HG03520 (cell line): Measurements from ENCODE around the gene GGTLC2.
"Not testable (repeated sequence)": the region's sequence is repeated elsewhere in the genome, so short reads cannot be mapped to it uniquely, and the experiment has no call there.

Experiments
- ATAC-seq: cut with Tn5 transposase; IDR thresholded peaks from one replicate; pipeline ENCODE4 v1.9.1; 2021; ENCODE audit warnings: mild to moderate bottlenecking, moderate library complexity; ENCODE audit not compliant: unreplicated experiment

Gene GGTLC2

GRCh38 chr22:22644314-22644713, at the start of gene GGTLC2:
GGTLC2 (plus strand) TSS chr22:22644614; CDS start chr22:22646346, 1,732 bp downstream.
- ATAC-seq = not testable (repeated sequence)

DNA sequence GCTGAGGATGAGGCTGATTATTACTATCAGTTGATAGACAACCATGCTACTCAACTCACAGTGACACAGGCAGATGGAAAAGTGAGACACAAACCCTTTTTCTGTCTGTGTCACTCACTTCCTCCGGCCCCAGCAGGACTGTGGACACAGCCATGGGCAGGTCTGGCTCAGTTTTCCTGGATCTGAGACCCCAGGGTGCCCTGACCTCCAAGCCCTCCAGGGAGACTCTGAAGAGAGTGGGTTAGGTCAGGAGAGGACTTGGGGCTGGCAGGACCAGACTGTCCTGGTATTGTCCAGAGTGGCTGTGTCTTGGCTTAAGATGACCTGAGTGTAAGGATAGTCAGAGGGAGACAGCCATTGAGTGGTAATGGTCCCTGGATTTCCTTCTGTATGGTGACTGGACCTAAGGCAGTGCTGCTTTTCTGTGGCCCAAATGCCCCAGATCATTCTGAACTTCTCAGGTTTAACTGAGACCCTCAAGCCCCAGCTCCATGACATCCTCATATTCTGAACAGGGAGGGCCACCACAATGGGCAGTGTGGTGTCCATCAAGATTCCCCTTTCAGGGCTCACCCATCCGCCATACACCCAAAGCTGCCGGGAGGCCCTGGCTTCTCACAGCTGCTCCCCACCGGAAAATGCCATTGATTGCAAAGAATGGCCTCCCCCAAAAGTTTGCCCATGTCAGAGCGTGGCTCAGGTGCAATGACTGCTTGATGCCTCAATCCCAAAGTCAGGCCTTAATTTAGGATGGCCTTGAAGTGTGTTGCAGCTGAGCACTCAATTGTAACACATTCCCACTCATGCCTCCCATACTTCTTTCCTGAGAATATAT, 49.2 kb upstream of the GGTLC2 start:
- ATAC-seq = no peak

GRCh38 chr22:22598144-22598543, 46.3 kb upstream of the GGTLC2 start:
- no peak for ATAC-seq

- ATAC-seq = no peak
Measured at GRCh38 chr22:22599248-22599647, 45.2 kb upstream of the GGTLC2 start.

DNA sequence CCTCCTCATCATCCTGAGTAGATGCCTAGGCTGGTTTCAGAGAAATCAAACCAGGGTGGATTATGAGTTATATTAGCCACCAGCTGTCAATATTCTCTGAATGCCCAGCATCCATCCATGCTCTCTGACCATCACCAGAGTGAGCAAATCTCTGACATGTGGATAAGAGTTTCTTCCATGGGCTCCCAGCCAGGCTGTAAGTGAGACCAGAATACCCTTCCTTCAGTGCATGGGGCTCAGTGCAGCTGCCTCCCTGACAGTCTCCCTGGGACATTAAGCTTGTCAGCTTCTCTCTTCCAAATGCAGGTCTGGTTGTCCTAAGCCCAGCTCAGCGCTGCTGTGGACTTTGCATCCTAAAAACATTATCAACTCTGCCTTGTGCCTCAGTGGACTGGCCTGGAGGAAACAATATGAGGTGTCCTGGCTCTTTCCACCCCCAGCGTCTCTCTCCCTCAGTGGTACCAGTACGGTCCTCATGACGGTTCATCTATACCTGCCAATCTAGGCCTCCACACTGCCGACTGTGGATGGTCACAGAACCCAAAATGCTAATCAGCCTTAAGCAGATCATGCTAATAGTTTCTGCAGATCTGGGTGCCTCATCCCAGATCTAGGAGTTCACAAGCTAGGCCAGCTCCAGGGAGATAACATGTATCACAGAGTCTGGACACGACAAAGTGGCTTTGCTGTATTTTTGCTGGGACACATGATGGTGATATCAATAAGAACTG, 43.7 kb upstream of the GGTLC2 start:
- no peak for ATAC-seq

GRCh38 chr22:22603470-22603947, 40.9 kb upstream of the GGTLC2 start:
- ATAC-seq = no peak

DNA sequence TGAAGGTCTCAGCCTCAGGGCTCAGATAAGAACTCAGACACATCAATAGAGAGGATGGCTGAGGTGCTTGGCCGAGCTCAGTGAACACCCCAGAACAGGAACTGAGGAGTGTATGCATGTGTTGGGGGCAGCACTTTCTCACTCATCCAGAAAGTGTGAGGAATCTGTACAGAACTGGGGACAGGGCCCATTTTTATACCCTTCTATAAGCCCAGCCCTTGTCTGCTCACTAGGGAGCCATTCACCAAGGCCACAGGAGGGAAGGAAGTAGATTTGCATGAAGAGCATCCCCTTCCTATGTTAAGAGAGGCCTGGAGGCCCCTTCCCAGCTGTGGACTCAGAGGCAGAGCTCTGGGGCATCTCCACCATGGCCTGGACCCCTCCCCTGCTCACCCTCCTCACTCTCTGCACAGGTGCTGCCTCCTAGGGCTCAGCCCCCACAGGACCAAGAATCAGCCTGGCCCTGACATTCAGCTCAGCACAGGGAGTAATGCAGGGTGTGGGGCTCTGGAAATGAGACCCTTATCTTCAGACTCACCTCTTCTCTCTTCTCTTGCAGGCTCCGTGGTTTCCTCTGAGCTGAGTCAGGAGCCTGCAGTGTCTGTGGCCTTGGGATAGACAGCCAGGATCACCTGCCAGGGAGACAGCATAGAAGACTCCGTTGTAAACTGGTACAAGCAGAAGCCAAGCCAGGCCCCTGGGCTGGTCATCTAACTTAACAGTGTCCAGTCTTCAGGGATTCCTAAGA, 39.9 kb upstream of the GGTLC2 start:
- ATAC-seq = no peak

DNA sequence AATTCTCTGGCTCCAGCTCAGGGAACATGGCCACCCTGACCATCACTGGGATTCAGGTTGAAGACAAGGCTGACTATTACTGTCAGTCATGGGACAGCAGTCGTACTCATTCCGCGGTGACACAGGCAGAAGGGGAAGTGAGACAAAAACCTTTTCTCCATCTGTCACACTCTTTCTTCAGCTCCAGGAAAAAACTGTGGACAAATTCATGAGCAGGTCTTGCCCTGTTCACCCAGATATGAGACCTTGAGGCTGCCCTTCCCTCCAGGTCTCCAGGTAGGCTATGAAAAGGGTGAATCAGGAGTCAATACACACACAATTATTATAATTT, 39.4 kb upstream of the GGTLC2 start:
- no peak for ATAC-seq

DNA sequence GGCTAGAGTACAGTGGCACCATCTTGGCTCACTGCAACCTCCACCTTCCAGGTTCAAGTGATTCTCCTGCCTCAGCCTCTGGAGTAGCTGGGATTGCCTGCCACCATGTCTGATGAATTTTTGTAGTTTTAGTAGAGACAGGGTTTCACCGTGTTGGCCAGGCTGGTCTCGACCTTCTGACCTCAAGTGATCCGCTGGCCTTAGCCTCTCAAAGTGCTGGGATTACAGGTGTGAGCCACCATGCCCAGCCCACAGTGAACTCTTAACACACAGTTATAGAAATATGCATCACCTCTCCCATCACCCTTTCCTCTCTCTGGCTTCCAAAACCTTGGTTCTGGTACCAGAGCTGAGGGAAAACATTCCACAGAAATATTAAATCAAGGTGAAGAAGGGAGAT, 36.4 kb upstream of the GGTLC2 start:
- ATAC-seq = not testable (repeated sequence)

DNA sequence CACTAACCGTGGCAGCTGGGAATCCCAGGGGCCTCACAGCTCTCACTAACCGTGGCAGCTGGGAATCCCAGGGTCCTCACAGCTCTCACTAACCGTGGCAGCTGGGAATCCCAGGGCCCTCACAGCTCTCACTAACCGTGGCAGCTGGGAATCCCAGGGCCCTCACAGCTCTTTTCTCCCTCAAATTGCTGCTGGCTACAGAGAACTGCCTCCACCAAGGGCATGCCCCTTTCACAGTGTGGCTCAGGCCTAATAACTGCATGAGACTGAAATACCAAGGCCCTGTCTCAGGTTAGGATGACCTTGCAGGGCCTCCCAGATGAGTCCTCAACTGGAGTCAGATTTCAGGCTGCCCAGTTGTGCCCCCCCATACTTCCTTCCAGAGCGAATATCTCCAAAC, 35.1 kb upstream of the GGTLC2 start:
- ATAC-seq = no peak

DNA sequence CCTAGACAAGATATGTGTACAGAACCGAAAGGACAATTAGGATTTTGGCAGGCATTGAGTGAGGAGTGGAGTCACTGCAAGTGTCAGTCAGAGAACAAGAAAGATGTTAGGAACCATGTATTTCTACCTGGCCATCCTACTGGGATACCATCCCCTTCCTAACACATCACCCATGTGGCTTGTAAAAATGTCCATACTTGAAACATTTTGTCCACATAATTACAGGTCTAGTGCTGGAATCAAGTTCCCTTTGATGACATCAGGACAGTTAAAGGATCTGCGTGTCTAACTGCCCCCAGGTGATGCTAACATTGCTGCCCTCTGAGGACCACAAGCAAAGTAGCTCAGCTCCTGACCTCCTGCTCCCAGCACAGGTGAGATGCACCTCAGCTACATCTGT, 31.9 kb upstream of the GGTLC2 start:
- no peak for ATAC-seq

DNA sequence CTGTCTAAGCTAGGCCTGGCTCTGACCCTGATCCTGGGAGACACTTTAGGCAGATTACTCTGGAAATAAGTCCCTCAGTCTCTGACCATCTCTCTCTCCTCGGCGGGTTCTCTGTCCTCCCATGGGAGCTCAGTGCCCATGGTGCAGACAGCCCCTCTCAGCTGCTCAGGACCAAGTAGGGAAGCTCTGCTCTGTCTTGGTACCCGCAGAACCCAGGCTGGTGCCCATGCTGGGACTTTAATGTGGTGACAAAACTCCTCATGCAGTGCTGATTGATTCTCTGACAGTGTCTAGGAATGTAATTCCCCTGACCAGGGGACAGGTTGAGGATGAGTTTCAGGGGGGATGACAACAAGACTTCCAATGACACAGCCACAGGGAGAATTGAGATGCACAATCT, 30.3 kb upstream of the GGTLC2 start:
- ATAC-seq = no peak

DNA sequence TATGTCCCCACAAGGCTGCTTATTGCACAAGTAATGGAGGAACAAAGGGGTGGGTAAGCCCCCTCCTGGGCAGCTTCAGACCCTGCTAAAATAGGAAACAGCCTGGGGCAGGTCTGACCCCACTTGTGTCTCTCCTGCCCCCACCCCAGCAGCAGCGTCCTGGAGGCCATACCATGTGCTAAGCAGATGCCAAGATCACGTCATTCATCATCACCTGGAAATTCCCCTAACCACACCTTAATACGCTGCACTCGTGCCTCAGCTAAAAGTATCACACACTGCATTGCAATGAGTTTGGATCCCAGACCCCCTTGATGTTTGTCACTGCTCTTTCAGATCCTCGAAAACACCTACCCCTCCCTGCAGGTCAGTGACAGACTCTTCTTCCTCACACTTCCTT, 27.8 kb upstream of the GGTLC2 start:
- no peak for ATAC-seq

DNA sequence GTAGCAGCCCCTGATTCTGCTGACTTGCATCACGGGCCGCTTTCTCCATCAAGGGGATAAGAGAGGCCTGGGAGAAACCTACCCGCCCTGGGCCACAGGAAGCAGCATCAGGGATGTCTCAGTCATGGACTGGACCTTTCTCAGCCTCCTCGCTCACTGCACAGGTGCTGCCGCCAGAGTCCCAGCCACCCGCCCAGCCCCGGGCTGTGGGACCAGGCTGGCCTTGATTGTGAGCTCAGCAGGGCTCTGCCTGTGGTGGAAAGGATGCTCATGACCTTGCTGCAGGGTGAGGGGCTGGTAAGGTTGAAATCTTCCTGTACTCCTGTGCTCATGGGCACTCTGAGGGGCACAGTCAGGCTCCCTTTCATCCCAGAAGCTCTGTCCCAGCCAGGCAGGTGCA, 26.0 kb upstream of the GGTLC2 start:
- no peak for ATAC-seq

GRCh38 chr22:22618923-22619322, 25.5 kb upstream of the GGTLC2 start:
- ATAC-seq = no peak

GRCh38 chr22:22619765-22620414, 24.5 kb upstream of the GGTLC2 start:
- no peak for ATAC-seq

DNA sequence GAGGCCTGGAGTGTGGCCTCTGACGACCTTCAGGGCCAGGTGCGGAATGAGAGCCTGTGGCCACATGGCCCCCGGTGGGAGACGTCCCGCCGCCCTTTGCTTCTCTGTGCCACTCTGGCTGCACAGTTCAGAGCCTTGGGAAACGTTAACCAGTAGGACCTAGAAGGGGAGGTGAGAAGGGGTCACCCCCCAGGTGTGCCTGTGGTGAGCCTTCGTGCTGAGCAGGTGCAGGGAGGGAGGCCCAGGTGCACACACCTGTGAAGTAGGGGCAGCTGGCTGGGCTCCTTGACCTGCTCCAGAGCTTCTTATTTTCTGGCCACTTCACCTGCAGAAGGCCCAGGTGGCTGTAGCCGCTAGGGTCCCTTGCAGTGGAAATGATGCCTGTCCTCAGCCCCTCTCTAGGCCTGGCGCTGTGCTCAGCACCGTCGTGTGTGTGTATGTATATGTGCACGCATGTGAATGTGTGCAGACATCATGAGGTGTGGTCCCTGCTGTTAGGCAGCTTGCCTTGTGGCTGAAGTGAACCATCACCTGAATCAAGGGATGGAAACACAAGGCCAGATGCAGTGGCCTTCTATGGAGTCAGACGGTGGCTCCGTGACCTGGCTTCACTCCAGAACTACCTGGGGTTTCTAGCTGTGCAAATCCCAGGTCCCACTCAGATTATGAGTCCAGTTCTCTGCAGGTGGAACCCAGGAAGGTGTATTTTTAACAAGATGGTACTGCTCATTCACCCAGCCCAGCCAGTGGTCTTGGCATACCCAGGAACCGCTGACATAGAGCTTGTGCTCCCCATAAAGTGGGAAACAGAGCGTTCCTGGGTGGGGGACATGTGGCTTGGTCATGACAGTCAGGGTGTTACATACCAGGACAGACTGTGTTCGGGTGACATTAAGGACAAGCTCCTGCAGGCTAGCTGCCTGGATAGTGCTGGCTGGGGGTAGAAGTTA, 15.6 kb upstream of the GGTLC2 start:
- not testable (repeated sequence) for ATAC-seq

GRCh38 chr22:22631223-22631652, 13.2 kb upstream of the GGTLC2 start:
- ATAC-seq = not testable (repeated sequence)

GRCh38 chr22:22632226-22632625, 12.2 kb upstream of the GGTLC2 start:
- ATAC-seq = not testable (repeated sequence)

- ATAC-seq = not testable (repeated sequence)
Measured at GRCh38 chr22:22633533-22633932, 10.9 kb upstream of the GGTLC2 start.
